Keratinocyte (primary cell): ENCODE data around the gene PTPRT. TPM values are rescaled to one million over a fixed set of nuclear protein-coding genes. Genes with fewer than 3 reads are reported as not detected.

ENCODE experiments used
- DNase-seq: peaks from one replicate; pipeline ENCODE4 v3.0.0-alpha.2; 2011; ENCODE audit warnings: low read depth, missing footprints, low spot score
- FAIRE-seq: peaks from 2 replicates; lab custom pipeline; 2011; peaks lifted over from hg19 to GRCh38; lab: Jason Lieb, UNC
- H2AFZ ChIP-seq: 2 replicates; pipeline ENCODE4 v1.6.0; 2012; ENCODE audit warnings: low read length, control low read depth, inconsistent platforms; ENCODE audit not compliant: control insufficient read depth
- H3K27ac ChIP-seq: 2 replicates; pipeline ENCODE4 v1.5.1; 2011; ENCODE audit warnings: low read length; ENCODE audit not compliant: control insufficient read depth, insufficient read depth
- H3K27me3 ChIP-seq: 3 replicates; pipeline ENCODE4 v1.6.0; 2011; ENCODE audit warnings: low read length; ENCODE audit not compliant: control insufficient read depth, insufficient read depth; ENCODE audit errors: extremely low read depth
- H3K36me3 ChIP-seq, 2 experiments: 2 replicates in 1 of 2; 3 replicates in 1 of 2; pipeline ENCODE4 v1.5.1; 2011; ENCODE audit warnings: low read length in 2 of 2, mild to moderate bottlenecking in 1 of 2; ENCODE audit not compliant: control insufficient read depth in 2 of 2, insufficient read depth in 2 of 2; ENCODE audit errors: extremely low read depth in 1 of 2
- H3K4me1 ChIP-seq: 3 replicates; pipeline ENCODE4 v1.5.1; 2011; ENCODE audit warnings: low read length; ENCODE audit not compliant: control insufficient read depth, insufficient read depth; ENCODE audit errors: extremely low read depth
- H3K4me2 ChIP-seq: 3 replicates; pipeline ENCODE4 v1.6.0; 2011; ENCODE audit warnings: low read depth, low read length; ENCODE audit not compliant: control insufficient read depth, insufficient read depth; ENCODE audit errors: extremely low read depth
- H3K4me3 ChIP-seq, 3 experiments: fragments of 200-600 bp in 1 of 3; sonication (generic) in 1 of 3; 2 replicates in 2 of 3; 3 replicates in 1 of 3; pipeline ENCODE4 v1.5.1; 2011 to 2016; ENCODE audit warnings: low read length in 3 of 3, mild to moderate bottlenecking in 3 of 3, control low read depth in 2 of 3, inconsistent platforms in 1 of 3, low read depth in 1 of 3, mixed read lengths in 1 of 3, mixed run types in 1 of 3, moderate library complexity in 1 of 3; ENCODE audit not compliant: control insufficient read depth in 2 of 3, insufficient read depth in 2 of 3; ENCODE audit errors: extremely low read depth in 1 of 3
- H3K79me2 ChIP-seq: 2 replicates; pipeline ENCODE4 v1.6.0; 2012; ENCODE audit warnings: low read length; ENCODE audit not compliant: control insufficient read depth, insufficient read depth
- H3K9ac ChIP-seq: 3 replicates; pipeline ENCODE4 v1.6.0; 2011; ENCODE audit warnings: low read length; ENCODE audit not compliant: control insufficient read depth, insufficient read depth; ENCODE audit errors: extremely low read depth
- H3K9me1 ChIP-seq: 3 replicates; pipeline ENCODE4 v1.6.0; 2011; ENCODE audit warnings: low read length; ENCODE audit not compliant: control insufficient read depth, insufficient read depth; ENCODE audit errors: extremely low read depth
- H3K9me3 ChIP-seq: 2 replicates; pipeline ENCODE4 v1.5.1; 2012; ENCODE audit warnings: low read depth, low read length; ENCODE audit not compliant: control insufficient read depth
- H4K20me1 ChIP-seq: 3 replicates; pipeline ENCODE4 v1.6.0; 2011; ENCODE audit warnings: low read length; ENCODE audit not compliant: control insufficient read depth, insufficient read depth; ENCODE audit errors: extremely low read depth
- CTCF ChIP-seq, 3 experiments: IDR thresholded peaks in 1 of 3; conservative IDR thresholded peaks in 1 of 3; optimal IDR thresholded peaks in 1 of 3; 2 replicates in 2 of 3; 3 replicates in 1 of 3; pipeline versions ENCODE3 to v1.5.1; 2011; ENCODE audit warnings: low read length in 3 of 3, mild to moderate bottlenecking in 3 of 3, moderate library complexity in 2 of 3, control low read depth in 1 of 3, inconsistent platforms in 1 of 3; ENCODE audit not compliant: insufficient read depth in 2 of 3; ENCODE audit errors: extremely low read depth in 1 of 3
- EZH2 ChIP-seq: IDR thresholded peaks from one replicate; pipeline ENCODE4 v1.6.1; 2012; ENCODE audit warnings: inconsistent platforms, mild to moderate bottlenecking, low read length, moderate library complexity
- dilution Hi-C: fragments of 300-500 bp; cut with MboI; formaldehyde crosslinking; loops from one replicate; pipeline ENCODE4 v1.7.0; 2020; ENCODE audit warnings: low sequenced_read_pairs; ENCODE audit not compliant: extremely low pct_ligation_motif_present
- polyA plus RNA-seq, 5 experiments: library from polyadenylated mRNA; depleted of rRNA in 3 of 5; stranded (reverse) in 3 of 5; stranded (forward) in 1 of 5; unstranded in 1 of 5; fragments of >200 nt; gene quantifications; 1 replicate in 1 of 5; 2 replicates in 3 of 5; 3 replicates in 1 of 5; pipeline versions ENCODE4 v1.2.1 to v1.2.3, GENCODE V29; 2011 to 2012; ENCODE audit warnings: missing spikeins in 2 of 5, low read depth in 1 of 5, low replicate concordance in 1 of 5

PTPRT gene
- polyA plus RNA-seq, 1 donor (not counting 4 experiments of a cell fraction or from before 2014, with no cell fraction given): not detected

- Histone ChIP-seq H4K20me1 (no peaks in the 10 kb centered on the region), H3K36me3 (no peaks in the 10 kb centered on the region), H3K27me3 (no peaks in the 10 kb centered on the region), H3K9me3 (peaks cover 2% of the 10 kb centered on the region), H3K4me2 (no peak overlapping the region), H3K27ac (no peak overlapping the region), H3K9ac (no peak overlapping the region), H3K79me2 (no peaks in the 10 kb centered on the region), H3K4me3 (no peak overlapping the region), H2AFZ (no peak overlapping the region), H3K4me1 (no peaks in the 10 kb centered on the region), H3K9me1 (no peaks in the 10 kb centered on the region)
- FAIRE-seq (no peak), DNase-seq (no peak)
- dilution Hi-C loops: no loop called here
- TF ChIP-seq CTCF (optimal IDR thresholded peaks at IDR 0.05 in 1 of 3, IDR thresholded peaks at IDR 0.05 in 1 of 3, conservative IDR thresholded peaks at IDR 0.05 in 1 of 3; ENCODE audit: extremely low read depth in 1 of 3, insufficient read depth in 2 of 3, low read length in 3 of 3): no peak
Observed at GRCh38 chr20:42376131-42376530, 813.6 kb downstream of the PTPRT start.

GRCh38 chr20:42373049-42373448 is 816.7 kb downstream of the PTPRT start:
- Histone ChIP-seq H3K27me3 (no peaks in the 10 kb centered on the region), H3K9ac (no peak overlapping the region), H3K27ac (no peak overlapping the region), H3K4me2 (no peak overlapping the region), H3K9me3 (no peaks in the 10 kb centered on the region), H3K36me3 (no peaks in the 10 kb centered on the region), H3K4me1 (no peaks in the 10 kb centered on the region), H3K79me2 (no peaks in the 10 kb centered on the region), H4K20me1 (no peaks in the 10 kb centered on the region), H2AFZ (no peak overlapping the region), H3K9me1 (no peaks in the 10 kb centered on the region), H3K4me3 (no peak overlapping the region)
- DNase-seq (no peak), FAIRE-seq (no peak)
- dilution Hi-C loops: no loop called here
- TF ChIP-seq EZH2 (no peak), CTCF (optimal IDR thresholded peaks at IDR 0.05 in 1 of 3, IDR thresholded peaks at IDR 0.05 in 1 of 3, conservative IDR thresholded peaks at IDR 0.05 in 1 of 3; ENCODE audit: extremely low read depth in 1 of 3, insufficient read depth in 2 of 3, low read length in 3 of 3) (no peak)
